Adrenal gland (tissue), 5 donors: ENCODE data around the gene TSPO.

Source experiments
- CTCF ChIP-seq, 6 experiments: fragments of 450-650 bp in 4 of 6; fragments of 200-600 bp in 2 of 6; sonication (generic) in 1 of 6; IDR thresholded peaks; 1 replicate in 5 of 6; 2 replicates in 1 of 6; pipeline versions ENCODE4 v1.5.1 to v1.8.0; 2016 to 2021; ENCODE audit warnings: antibody characterized with exemption in 6 of 6, mild to moderate bottlenecking in 2 of 6, moderate library complexity in 1 of 6
- POLR2A ChIP-seq, 2 donors: fragments of 450-650 bp; IDR thresholded peaks; one replicate each; pipeline ENCODE4 v1.6.1; 2017; ENCODE audit warnings: antibody characterized with exemption in 2 of 2, mild to moderate bottlenecking in 2 of 2, moderate library complexity in 1 of 2
- donor health status: DM: no; HTN: no; CAD: no.

GRCh38 chr22:43153899-43154298, 2.5 kb downstream of the TSPO start:
- TF ChIP-seq CTCF (IDR thresholded peaks at IDR 0.05) (no peak), POLR2A (IDR thresholded peaks at IDR 0.05) (no peak)
